NCI-H345 treated with DMSO at 0.1 percent for 48 hours (cell line): ENCODE measurements around the gene CHPT1.
A peak's percentile ranks its signal among the peaks of the same experiment; 100 is the strongest.
"Not testable (repeated sequence)": the region's sequence is repeated elsewhere in the genome, so short reads cannot be mapped to it uniquely, and the experiment has no call there.

Experiments used
- DNase-seq: peaks from one replicate; lab custom pipeline; 2025; ENCODE audit not compliant: unreplicated experiment; lab: John Stamatoyannopoulos, UW

Gene CHPT1

GRCh38 chr12:101681627-101682026 is 15.8 kb upstream of the CHPT1 start:
- DNase-seq: not testable (repeated sequence)

GRCh38 chr12:101685092-101685491 is 12.3 kb upstream of the CHPT1 start:
- DNase-seq: no peak

GRCh38 chr12:101686176-101686575 is 11.3 kb upstream of the CHPT1 start:
- no peak for DNase-seq

- no peak for DNase-seq
Observed at GRCh38 chr12:101690544-101691098, 6.8 kb upstream of the CHPT1 start.

- no peak for DNase-seq
Observed at GRCh38 chr12:101691503-101692096, 5.8 kb upstream of the CHPT1 start.

GRCh38 chr12:101694297-101694848 is 3.1 kb upstream of the CHPT1 start:
- no peak for DNase-seq

- DNase-seq: no peak
Observed at GRCh38 chr12:101694986-101695385, 2.5 kb upstream of the CHPT1 start.

GRCh38 chr12:101695706-101696105 is 1.7 kb upstream of the CHPT1 start:
- DNase-seq: no peak

GRCh38 chr12:101696251-101697196 is 916 bp upstream of the CHPT1 start:
- DNase-seq: no peak

- DNase-seq: no peak
Observed at GRCh38 chr12:101697930-101698799, 725 bp downstream of the CHPT1 start.

- peak; percentile 17 for DNase-seq
Observed at GRCh38 chr12:101698800-101699347, 1.4 kb downstream of the CHPT1 start.

- no peak for DNase-seq
Observed at GRCh38 chr12:101700299-101700820, 2.9 kb downstream of the CHPT1 start.

- no peak for DNase-seq
Observed at GRCh38 chr12:101703487-101703886, 6.0 kb downstream of the CHPT1 start.

- DNase-seq: no peak
Observed at GRCh38 chr12:101706403-101706802, 9.0 kb downstream of the CHPT1 start.

GRCh38 chr12:101707131-101707782 is 9.8 kb downstream of the CHPT1 start:
- DNase-seq: no peak

GRCh38 chr12:101710288-101710687 is 12.8 kb downstream of the CHPT1 start:
- DNase-seq: no peak

- DNase-seq: no peak
Observed at GRCh38 chr12:101713059-101713682, 15.7 kb downstream of the CHPT1 start.

GRCh38 chr12:101713930-101714329 is 16.5 kb downstream of the CHPT1 start:
- no peak for DNase-seq

GRCh38 chr12:101714877-101715444 is 17.5 kb downstream of the CHPT1 start:
- no peak for DNase-seq
